KMS-11 (cell line): ENCODE data around the gene ZNF574.
"Not testable (repeated sequence)": the region's sequence is repeated elsewhere in the genome, so short reads cannot be mapped to it uniquely, and the experiment has no call there.

Source experiments
- H2AFZ ChIP-seq: fragments of 200-600 bp; sonication (generic); 2 replicates; pipeline ENCODE4 v1.6.1; 2016; ENCODE audit warnings: antibody characterized with exemption, mixed run types, low read depth
- H3K27ac ChIP-seq: fragments of 200-600 bp; sonication (generic); 2 replicates; pipeline ENCODE4 v1.6.1; 2016; ENCODE audit warnings: mild to moderate bottlenecking, mixed run types
- H3K27me3 ChIP-seq: fragments of 200-600 bp; sonication (generic); 2 replicates; pipeline ENCODE4 v1.6.1; 2017; ENCODE audit warnings: mild to moderate bottlenecking, low read depth, mixed run types, moderate library complexity; ENCODE audit not compliant: insufficient read depth
- H3K36me3 ChIP-seq: fragments of 200-600 bp; sonication (generic); 2 replicates; pipeline ENCODE4 v1.6.1; 2017; ENCODE audit warnings: mild to moderate bottlenecking, mixed run types; ENCODE audit not compliant: insufficient read depth
- H3K4me1 ChIP-seq: fragments of 200-600 bp; sonication (generic); 2 replicates; pipeline ENCODE4 v1.6.1; 2016; ENCODE audit warnings: mild to moderate bottlenecking, low read depth, mixed run types; ENCODE audit not compliant: poor library complexity, severe bottlenecking
- H3K4me2 ChIP-seq: fragments of 200-600 bp; sonication (generic); 2 replicates; pipeline ENCODE4 v1.7.0; 2016; ENCODE audit warnings: mild to moderate bottlenecking, mixed run types
- H3K4me3 ChIP-seq: fragments of 200-600 bp; sonication (generic); IDR thresholded peaks from 2 replicates; pipeline ENCODE4 v1.6.1; 2017; ENCODE audit warnings: low read depth, low read length, mixed read lengths; ENCODE audit not compliant: insufficient read depth
- H3K79me2 ChIP-seq: fragments of 200-600 bp; sonication (generic); 2 replicates; pipeline ENCODE4 v1.6.1; 2016; ENCODE audit warnings: low read depth, mixed run types; ENCODE audit not compliant: insufficient read depth
- H3K9ac ChIP-seq: fragments of 200-600 bp; sonication (generic); 2 replicates; pipeline ENCODE4 v1.6.1; 2016; ENCODE audit warnings: mild to moderate bottlenecking, mixed run types
- H4K20me1 ChIP-seq: fragments of 200-600 bp; sonication (generic); 2 replicates; pipeline ENCODE4 v1.6.1; 2016; ENCODE audit warnings: mild to moderate bottlenecking, mixed run types; ENCODE audit not compliant: insufficient read depth
- TF ChIP-seq, protein P1 (sequence below): fragments of 200-600 bp; sonication (generic); conservative IDR thresholded peaks from 2 replicates; pipeline ENCODE4 v1.6.1; 2017; ENCODE audit warnings: low read depth, mild to moderate bottlenecking, antibody characterized with exemption, low read length, moderate library complexity, mixed read lengths

The ZNF574 gene

DNA sequence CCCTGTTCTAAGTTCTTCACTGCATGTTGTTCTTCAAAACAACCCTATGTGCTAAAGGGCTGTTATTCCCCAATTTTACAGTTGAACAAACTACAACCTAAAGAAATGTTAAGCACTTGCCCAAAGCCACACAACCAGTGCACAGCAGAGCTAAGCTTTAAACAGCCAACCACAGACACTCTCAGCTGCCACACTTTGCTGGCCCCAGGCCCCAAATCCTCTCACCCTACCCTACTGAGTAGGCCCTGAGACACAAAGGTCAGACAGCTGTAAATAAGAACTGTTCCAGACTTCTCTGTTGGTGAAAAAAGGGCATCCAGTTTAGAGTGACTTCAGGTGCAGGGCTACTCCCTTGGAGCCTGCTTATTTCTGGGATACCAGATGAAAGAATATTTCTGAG lies 35.9 kb upstream of the ZNF574 start:
- H3K36me3 ChIP-seq = no peaks in the 10 kb centered on the region
- TF ChIP-seq, protein P1, sequence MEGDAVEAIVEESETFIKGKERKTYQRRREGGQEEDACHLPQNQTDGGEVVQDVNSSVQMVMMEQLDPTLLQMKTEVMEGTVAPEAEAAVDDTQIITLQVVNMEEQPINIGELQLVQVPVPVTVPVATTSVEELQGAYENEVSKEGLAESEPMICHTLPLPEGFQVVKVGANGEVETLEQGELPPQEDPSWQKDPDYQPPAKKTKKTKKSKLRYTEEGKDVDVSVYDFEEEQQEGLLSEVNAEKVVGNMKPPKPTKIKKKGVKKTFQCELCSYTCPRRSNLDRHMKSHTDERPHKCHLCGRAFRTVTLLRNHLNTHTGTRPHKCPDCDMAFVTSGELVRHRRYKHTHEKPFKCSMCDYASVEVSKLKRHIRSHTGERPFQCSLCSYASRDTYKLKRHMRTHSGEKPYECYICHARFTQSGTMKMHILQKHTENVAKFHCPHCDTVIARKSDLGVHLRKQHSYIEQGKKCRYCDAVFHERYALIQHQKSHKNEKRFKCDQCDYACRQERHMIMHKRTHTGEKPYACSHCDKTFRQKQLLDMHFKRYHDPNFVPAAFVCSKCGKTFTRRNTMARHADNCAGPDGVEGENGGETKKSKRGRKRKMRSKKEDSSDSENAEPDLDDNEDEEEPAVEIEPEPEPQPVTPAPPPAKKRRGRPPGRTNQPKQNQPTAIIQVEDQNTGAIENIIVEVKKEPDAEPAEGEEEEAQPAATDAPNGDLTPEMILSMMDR = no peak
- H4K20me1 ChIP-seq = no peaks in the 10 kb centered on the region

DNA sequence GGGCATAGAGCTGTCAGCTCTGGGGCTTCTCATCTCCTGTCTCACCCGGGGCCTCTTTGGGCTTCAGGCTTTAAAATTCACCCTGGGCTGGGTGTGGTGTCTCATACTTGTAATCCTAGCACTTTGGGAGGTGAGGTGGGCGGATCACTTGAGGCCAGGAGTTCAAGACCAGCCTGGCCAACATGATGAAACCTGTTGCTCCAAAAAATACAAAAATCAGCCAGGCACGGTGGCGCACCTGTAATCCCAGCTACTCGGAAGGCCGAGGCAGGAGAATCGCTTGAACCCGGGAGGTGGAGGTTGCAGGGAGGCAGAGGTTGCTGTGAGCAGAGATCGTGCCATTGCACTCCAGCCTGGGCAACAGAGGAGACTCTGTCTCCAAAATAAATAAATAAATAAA lies 35.5 kb upstream of the ZNF574 start:
- not testable (repeated sequence) for H3K4me1 ChIP-seq, H2AFZ ChIP-seq, H3K4me3 ChIP-seq, H3K79me2 ChIP-seq, H4K20me1 ChIP-seq, H3K27ac ChIP-seq, H3K4me2 ChIP-seq, H3K36me3 ChIP-seq, H3K9ac ChIP-seq
- H3K27me3 ChIP-seq = peaks cover 41% of the 10 kb centered on the region; the same call in 1 of the 2 replicates

More for the DNA sequence above, 35.9 kb upstream of the ZNF574 start:
- H3K27me3 ChIP-seq = peaks cover 38% of the 10 kb centered on the region; the same call in 1 of the 2 replicates
- H3K4me3 ChIP-seq = no peak overlapping the region
- H3K27ac ChIP-seq = no peak overlapping the region
- no peak overlapping the region for H3K4me2 ChIP-seq
- no peak overlapping the region for H2AFZ ChIP-seq
- H3K79me2 ChIP-seq = no peaks in the 10 kb centered on the region
- H3K9ac ChIP-seq = no peak overlapping the region
- H3K4me1 ChIP-seq = peaks cover 4% of the 10 kb centered on the region

DNA sequence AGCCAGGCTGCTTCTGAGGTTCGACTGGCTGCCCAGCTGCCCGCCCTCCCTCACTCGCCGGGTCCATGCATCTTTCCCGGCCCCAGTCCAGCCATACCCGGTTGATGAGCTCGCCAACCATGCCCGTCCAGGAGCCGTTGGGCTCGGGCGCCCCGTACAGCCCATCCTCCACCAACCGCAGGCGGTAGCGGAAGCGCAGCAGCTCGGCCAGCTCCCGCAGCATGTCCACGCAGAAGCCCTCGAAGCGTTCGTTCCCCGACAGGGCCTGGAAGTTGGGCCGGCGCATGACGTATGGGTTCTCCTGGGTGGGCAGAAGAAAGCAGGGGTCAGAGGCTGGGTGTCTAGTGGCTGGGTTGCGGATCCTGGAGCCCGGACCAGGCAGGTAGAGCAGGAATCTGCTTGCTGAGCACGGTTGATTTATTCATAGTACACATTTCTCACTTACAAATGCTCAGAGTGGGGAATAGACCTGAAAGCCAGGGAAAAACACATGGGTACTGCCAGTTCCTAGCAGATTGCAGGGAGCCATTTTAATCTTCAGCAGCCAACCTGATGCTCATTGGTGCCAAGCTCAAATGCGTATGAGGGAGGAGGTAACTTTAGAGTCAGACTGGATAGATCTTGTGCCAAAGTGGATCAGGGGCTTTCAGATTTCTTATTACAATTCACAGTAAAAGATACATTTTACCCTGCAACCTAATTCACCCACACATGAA lies 33.4 kb upstream of the ZNF574 start:
- Histone ChIP-seq H3K9ac (no peak overlapping the region), H3K4me1 (no peaks in the 10 kb centered on the region), H4K20me1 (no peaks in the 10 kb centered on the region), H3K4me3 (no peak overlapping the region), H2AFZ (no peak overlapping the region), H3K4me2 (no peak overlapping the region), H3K36me3 (no peaks in the 10 kb centered on the region), H3K79me2 (no peaks in the 10 kb centered on the region), H3K27me3 (peaks cover 63% of the 10 kb centered on the region; the same call in 1 of the 2 replicates), H3K27ac (no peak overlapping the region)
- TF ChIP-seq, protein P1 = no peak

DNA sequence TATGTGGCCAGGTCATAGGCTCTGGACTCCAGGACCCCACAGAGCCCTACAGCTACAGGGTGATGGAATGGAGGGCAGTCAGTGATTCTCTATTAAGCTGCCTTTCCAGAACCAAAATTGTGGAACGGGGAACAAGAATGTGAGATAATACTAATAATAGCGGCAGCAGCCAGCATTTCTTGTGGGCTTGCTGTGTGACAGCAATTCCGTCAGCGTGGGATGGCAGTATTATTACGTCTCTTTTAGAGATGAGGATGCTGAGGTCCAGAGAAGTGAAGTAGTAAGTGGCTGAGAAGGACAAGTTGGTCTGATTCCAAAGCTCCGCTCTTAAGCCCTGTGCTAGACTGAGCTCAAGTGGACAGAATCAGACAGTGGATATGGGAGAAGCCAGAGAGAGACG lies 30.4 kb upstream of the ZNF574 start:
- no peaks in the 10 kb centered on the region for H4K20me1 ChIP-seq
- H3K4me2 ChIP-seq = no peak overlapping the region
- H3K27me3 ChIP-seq = peaks cover 89% of the 10 kb centered on the region; the same call in 1 of the 2 replicates
- TF ChIP-seq, protein P1 = no peak
- no peak overlapping the region for H3K27ac ChIP-seq
- no peaks in the 10 kb centered on the region for H3K4me1 ChIP-seq
- H3K4me3 ChIP-seq = no peak overlapping the region
- H2AFZ ChIP-seq = no peak overlapping the region
- H3K36me3 ChIP-seq = no peaks in the 10 kb centered on the region
- H3K79me2 ChIP-seq = no peaks in the 10 kb centered on the region
- H3K9ac ChIP-seq = no peak overlapping the region

DNA sequence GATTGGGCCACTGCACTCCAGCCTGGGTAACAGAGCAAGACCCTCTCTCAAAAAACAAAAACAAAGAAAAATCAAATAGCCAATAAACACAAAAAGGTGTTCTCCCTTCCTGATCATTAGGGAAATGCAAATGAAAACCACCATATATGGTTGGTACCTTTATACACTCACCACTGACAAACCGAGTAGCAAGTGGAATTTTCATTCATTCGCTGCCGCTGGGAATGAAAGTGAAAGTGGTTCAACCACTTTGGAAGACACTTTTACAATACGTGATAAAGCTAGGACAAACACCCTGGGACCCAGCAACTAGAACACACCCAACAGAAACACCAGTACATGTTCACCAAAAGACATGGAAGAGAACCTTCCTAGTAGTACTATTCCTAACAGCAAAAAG lies 27.0 kb upstream of the ZNF574 start:
- Histone ChIP-seq H3K9ac (no peak overlapping the region), H3K36me3 (no peaks in the 10 kb centered on the region), H3K4me2 (no peak overlapping the region; the same call in 1 of the 2 replicates), H3K4me3 (no peak overlapping the region), H3K27me3 (peaks cover 95% of the 10 kb centered on the region), H2AFZ (no peak overlapping the region), H3K79me2 (no peaks in the 10 kb centered on the region), H3K4me1 (no peaks in the 10 kb centered on the region), H3K27ac (no peak overlapping the region), H4K20me1 (no peaks in the 10 kb centered on the region)
- TF ChIP-seq, protein P1 = no peak
